ENCODE measurements around the gene CMTR1. TPM values are rescaled to one million over a fixed set of nuclear protein-coding genes. Genes with fewer than 3 reads are reported as not detected.

The CMTR1 gene
- total RNA-seq, 2 experiments from 2014 or later, result 71.7 to 74.2 TPM

DNA sequence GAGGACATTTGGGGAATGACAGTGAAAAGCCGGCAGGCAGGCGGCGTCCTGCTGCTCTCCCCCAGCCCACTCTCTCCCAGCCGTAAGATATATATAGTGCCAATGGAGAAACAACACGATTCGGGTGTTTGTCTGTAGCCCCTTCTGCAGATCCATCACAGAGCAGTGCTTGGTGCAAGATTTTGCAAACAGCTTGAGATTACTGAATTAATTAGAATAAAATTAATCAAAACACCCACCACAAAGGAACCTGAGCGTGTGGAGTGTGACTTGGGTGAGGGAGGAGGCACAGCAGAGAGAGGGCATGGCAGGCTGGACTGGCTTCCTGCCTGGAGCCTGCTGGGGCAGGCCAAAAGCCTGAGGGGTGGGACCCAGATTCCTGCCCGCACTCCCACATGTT, 95.5 kb downstream of the CMTR1 start:
- no peaks in the 10 kb centered on the region for H3K27me3 Mint-ChIP-seq (ENCODE audit: low read depth)
- DNase-seq, result no peak
- H3K36me3 Mint-ChIP-seq (ENCODE audit: low read depth), result no peaks in the 10 kb centered on the region
- CTCF ChIA-PET, result interaction anchor here (0.8 kb wide), 1 partner anchor 9 kb away, joined by 3 read pairs; no protein-coding TSS in a partner anchor
- H3K9me3 Mint-ChIP-seq (ENCODE audit: insufficient read depth), result no peaks in the 10 kb centered on the region
- H3K4me3 Mint-ChIP-seq, result no peak overlapping the region
- POLR2A ChIA-PET, result no interaction called here
- no peak overlapping the region for H3K27ac Mint-ChIP-seq
- peaks cover 2% of the 10 kb centered on the region for H3K4me1 Mint-ChIP-seq (ENCODE audit: low read depth)
- no peak for ATAC-seq

GRCh38 chr6:37530297-37530696, 97.3 kb downstream of the CMTR1 start:
- H3K4me3 Mint-ChIP-seq, result no peak overlapping the region
- H3K27ac Mint-ChIP-seq, result no peak overlapping the region
- peaks cover 2% of the 10 kb centered on the region for H3K4me1 Mint-ChIP-seq (ENCODE audit: low read depth)
- no peak for DNase-seq
- no peak for ATAC-seq
- CTCF ChIA-PET, result interaction anchor here (2.0 kb wide), 1 partner anchor 14 kb away, joined by 8 read pairs; no protein-coding TSS in a partner anchor
- H3K9me3 Mint-ChIP-seq (ENCODE audit: insufficient read depth), result no peaks in the 10 kb centered on the region
- H3K27me3 Mint-ChIP-seq (ENCODE audit: low read depth), result no peaks in the 10 kb centered on the region
- POLR2A ChIA-PET, result interaction anchor here (1.2 kb wide), 1 partner anchor 12 kb away, joined by 3 read pairs; no protein-coding TSS in a partner anchor
- no peaks in the 10 kb centered on the region for H3K36me3 Mint-ChIP-seq (ENCODE audit: low read depth)

DNA sequence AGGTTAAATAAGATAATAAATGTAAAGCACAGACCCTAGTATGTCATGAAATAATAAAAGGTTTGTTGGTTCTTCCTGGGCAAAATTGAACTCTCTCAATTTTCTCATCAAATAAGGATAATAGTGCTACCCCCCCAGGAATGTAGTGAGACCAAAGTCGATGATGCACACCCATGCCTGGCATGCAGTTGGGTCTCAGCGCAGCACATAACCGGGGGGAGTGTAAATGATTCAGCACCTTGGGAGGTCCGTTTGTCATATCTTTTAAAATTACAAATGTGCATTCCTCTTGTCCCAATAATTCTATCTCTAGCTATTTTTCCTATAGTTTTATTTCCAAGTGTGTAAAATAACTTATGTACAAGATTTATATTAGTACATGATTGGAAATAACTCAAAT, 98.0 kb downstream of the CMTR1 start:
- CTCF ChIA-PET, result interaction anchor here (2.0 kb wide), 1 partner anchor 14 kb away, joined by 8 read pairs; no protein-coding TSS in a partner anchor
- Mint-ChIP-seq H3K27me3 (ENCODE audit: low read depth) (no peaks in the 10 kb centered on the region), H3K27ac (no peak overlapping the region), H3K9me3 (ENCODE audit: insufficient read depth) (no peaks in the 10 kb centered on the region), H3K4me1 (ENCODE audit: low read depth) (peaks cover 2% of the 10 kb centered on the region), H3K4me3 (no peak overlapping the region), H3K36me3 (ENCODE audit: low read depth) (no peaks in the 10 kb centered on the region)
- ATAC-seq (no peak), DNase-seq (no peak)
- POLR2A ChIA-PET, result interaction anchor here (1.2 kb wide), 1 partner anchor 13 kb away, joined by 3 read pairs; no protein-coding TSS in a partner anchor

Other genes starting within 250 kb of the CMTR1 start
- 10 to 100 TPM; 15.4 TPM for gene TBC1D22B, start 175.4 kb upstream of the CMTR1 start, total RNA-seq
- gene TMEM217, start 175.1 kb upstream of the CMTR1 start, total RNA-seq, result 1 to 10 TPM; 3.1 to 3.2 TPM
- gene RNF8, start 79.2 kb upstream of the CMTR1 start, total RNA-seq, result 10 to 100 TPM; 23.2 to 23.7 TPM
- gene CCDC167, start 66.7 kb downstream of the CMTR1 start, total RNA-seq, result 10 to 100 TPM; 64.0 to 69.4 TPM

All from activated CD8-positive, alpha-beta T cell treated with anti-CD3 and anti-CD28 coated beads, Interleukin-2, amount 10 ng/mL, durations not matched to agents 7 days and 5 days (primary cell).